GM19193 (cell line): ENCODE measurements around the gene TCHHL1.

ENCODE experiments used
- POLR2A ChIP-seq: IDR thresholded peaks from 4 replicates; pipeline ENCODE4 v1.6.1; 2011; ENCODE audit not compliant: insufficient read depth, insufficient read length; ENCODE audit errors: extremely low read depth

TCHHL1 gene

DNA sequence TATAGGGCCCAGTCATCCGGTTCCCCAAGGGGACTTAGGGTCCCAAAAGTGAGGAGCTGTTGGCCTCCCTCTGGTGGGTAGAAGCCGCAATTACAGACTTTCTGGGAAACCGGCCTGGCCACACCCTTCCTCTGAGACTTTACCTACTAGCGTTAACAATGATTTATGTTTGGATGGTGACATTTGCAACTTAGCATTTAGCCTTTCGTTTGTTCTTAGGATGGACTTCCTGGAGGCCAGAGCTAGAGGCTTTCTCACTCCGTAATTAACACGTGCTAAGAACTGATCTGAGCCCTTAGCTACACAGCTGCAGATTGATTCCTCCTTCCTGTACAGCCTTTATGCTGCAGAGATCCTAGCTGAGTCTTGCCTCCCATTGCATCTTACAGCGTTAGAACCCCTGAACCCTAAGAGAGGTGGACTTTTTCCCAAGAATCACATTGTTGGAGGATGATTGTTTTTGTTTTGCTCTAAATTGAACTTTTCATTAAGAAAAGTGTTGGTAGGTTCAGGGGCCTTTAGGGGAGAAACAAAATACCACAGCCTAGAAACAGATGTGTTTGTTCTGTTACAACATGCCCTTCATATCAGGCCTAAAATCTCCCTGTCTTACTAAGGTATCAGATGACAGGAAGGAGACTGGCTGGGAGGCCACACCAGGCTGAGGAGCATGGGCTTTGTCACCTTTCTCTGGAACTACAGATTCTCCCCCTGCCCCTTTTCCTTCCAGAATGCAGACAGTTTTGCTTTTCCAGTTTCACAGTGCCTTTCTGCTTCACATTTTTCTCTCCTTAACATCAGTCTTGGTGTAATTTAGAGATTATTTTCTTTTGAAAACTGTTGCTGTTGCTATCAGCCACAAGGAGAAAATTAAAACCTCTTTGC is 54.0 kb downstream of the TCHHL1 start:
- no peak for TF ChIP-seq POLR2A

GRCh38 chr1:152034324-152034653 is 54.6 kb downstream of the TCHHL1 start:
- no peak for TF ChIP-seq POLR2A
